Measurements from ENCODE around the gene MDK.
A peak's percentile ranks its signal among the peaks of the same experiment; 100 is the strongest.

The MDK gene

GRCh38 chr11:46347637-46348311 is 33.7 kb upstream of the MDK start:
- DNase-seq (ENCODE audit: low read depth in 2 of 2) = no peak

- DNase-seq (ENCODE audit: low read depth in 2 of 2) = no peak
Measured at GRCh38 chr11:46348566-46349401, 32.7 kb upstream of the MDK start.

- DNase-seq (ENCODE audit: low read depth in 2 of 2) = no peak
Measured at GRCh38 chr11:46350695-46351094, 30.8 kb upstream of the MDK start.

- DNase-seq (ENCODE audit: low read depth in 2 of 2) = no peak
Measured at GRCh38 chr11:46351148-46351547, 30.3 kb upstream of the MDK start.

GRCh38 chr11:46351606-46352005 is 29.9 kb upstream of the MDK start:
- no peak for DNase-seq (ENCODE audit: low read depth in 2 of 2)

- peak; percentile 52 to 64 for DNase-seq (ENCODE audit: low read depth in 2 of 2)
Measured at GRCh38 chr11:46352063-46352841, 29.2 kb upstream of the MDK start.

GRCh38 chr11:46353698-46354097 is 27.8 kb upstream of the MDK start:
- DNase-seq (ENCODE audit: low read depth in 2 of 2) = peak; percentile 55 to 59

- no peak for DNase-seq (ENCODE audit: low read depth in 2 of 2)
Measured at GRCh38 chr11:46356924-46357482, 24.5 kb upstream of the MDK start.

GRCh38 chr11:46357483-46357936 is 24.0 kb upstream of the MDK start:
- no peak for DNase-seq (ENCODE audit: low read depth in 2 of 2)

- DNase-seq (ENCODE audit: low read depth in 2 of 2) = no peak
Measured at GRCh38 chr11:46359953-46360352, 21.5 kb upstream of the MDK start.

- no peak for DNase-seq (ENCODE audit: low read depth in 2 of 2)
Measured at GRCh38 chr11:46360878-46361277, 20.6 kb upstream of the MDK start.

GRCh38 chr11:46361283-46362155 is 19.9 kb upstream of the MDK start:
- peak in 1 of 2 donors; percentile 49 for DNase-seq (ENCODE audit: low read depth in 2 of 2)

GRCh38 chr11:46362156-46363030 is 19.1 kb upstream of the MDK start:
- no peak for DNase-seq (ENCODE audit: low read depth in 2 of 2)

GRCh38 chr11:46363031-46363407 is 18.4 kb upstream of the MDK start:
- DNase-seq (ENCODE audit: low read depth in 2 of 2) = no peak

- no peak for DNase-seq (ENCODE audit: low read depth in 2 of 2)
Measured at GRCh38 chr11:46363455-46364005, 17.9 kb upstream of the MDK start.

- no peak for DNase-seq (ENCODE audit: low read depth in 2 of 2)
Measured at GRCh38 chr11:46364056-46364455, 17.4 kb upstream of the MDK start.

- DNase-seq (ENCODE audit: low read depth in 2 of 2) = no peak
Measured at GRCh38 chr11:46364791-46365190, 16.7 kb upstream of the MDK start.

- no peak for DNase-seq (ENCODE audit: low read depth in 2 of 2)
Measured at GRCh38 chr11:46366260-46366659, 15.2 kb upstream of the MDK start.

- DNase-seq (ENCODE audit: low read depth in 2 of 2) = no peak
Measured at GRCh38 chr11:46366661-46367161, 14.8 kb upstream of the MDK start.

Measured in stimulated activated CD8-positive, alpha-beta memory T cell treated with anti-CD3 and anti-CD28 coated beads, Interleukin-2, amount 100 ng/mL, for 48 hours (primary cell).